TTC549 (cell line): Measurements from ENCODE around the gene WFIKKN1.

Source experiments
- FAIRE-seq: peaks from 2 replicates; lab custom pipeline; 2012; peaks lifted over from hg19 to GRCh38; lab: Jason Lieb, UNC

The WFIKKN1 gene

DNA sequence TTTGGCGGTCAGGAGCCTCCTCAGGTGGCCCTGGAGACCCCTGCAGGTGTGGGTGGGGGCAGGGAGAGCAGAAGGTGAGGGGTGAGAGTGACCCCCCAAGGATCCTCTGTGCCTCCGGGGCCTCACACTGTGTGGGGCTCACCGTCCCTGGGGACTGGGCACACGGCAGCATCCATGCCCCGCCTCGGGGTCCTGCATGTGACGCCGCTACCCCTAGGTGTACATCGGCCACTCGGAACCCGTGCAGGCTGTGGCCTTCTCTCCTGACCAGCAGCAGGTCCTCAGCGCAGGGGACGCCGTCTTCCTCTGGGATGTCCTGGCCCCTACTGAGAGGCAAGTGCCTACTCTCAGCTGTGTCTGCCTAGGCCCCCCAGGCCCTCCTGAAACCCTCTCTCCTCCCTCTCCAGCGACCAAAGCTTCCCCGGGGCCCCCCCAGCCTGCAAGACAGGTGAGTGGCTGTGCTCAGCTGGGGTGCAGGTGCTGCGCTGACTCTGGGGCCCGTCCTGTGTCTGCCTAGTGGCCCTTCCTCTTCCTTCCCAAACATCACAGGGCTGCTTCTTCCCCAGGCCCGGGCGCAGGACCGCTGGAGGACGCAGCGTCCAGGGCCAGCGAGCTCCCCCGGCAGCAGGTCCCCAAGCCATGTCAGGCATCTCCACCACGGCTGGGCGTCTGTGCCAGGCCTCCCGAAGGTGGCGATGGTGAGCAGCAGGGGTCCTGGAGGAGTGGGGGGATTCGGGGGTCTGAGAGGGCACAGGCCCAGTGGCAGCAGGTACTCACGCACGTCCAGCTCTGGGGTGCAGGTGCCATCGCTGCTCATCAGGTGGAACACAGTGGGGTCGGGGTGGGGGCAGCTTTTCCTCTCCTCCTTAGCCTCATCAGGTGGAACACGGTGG lies 28.1 kb downstream of the WFIKKN1 start:
- FAIRE-seq = no peak

GRCh38 chr16:659618-660017 lies 28.8 kb downstream of the WFIKKN1 start:
- FAIRE-seq = no peak

GRCh38 chr16:660132-660458 lies 29.3 kb downstream of the WFIKKN1 start:
- FAIRE-seq = no peak

DNA sequence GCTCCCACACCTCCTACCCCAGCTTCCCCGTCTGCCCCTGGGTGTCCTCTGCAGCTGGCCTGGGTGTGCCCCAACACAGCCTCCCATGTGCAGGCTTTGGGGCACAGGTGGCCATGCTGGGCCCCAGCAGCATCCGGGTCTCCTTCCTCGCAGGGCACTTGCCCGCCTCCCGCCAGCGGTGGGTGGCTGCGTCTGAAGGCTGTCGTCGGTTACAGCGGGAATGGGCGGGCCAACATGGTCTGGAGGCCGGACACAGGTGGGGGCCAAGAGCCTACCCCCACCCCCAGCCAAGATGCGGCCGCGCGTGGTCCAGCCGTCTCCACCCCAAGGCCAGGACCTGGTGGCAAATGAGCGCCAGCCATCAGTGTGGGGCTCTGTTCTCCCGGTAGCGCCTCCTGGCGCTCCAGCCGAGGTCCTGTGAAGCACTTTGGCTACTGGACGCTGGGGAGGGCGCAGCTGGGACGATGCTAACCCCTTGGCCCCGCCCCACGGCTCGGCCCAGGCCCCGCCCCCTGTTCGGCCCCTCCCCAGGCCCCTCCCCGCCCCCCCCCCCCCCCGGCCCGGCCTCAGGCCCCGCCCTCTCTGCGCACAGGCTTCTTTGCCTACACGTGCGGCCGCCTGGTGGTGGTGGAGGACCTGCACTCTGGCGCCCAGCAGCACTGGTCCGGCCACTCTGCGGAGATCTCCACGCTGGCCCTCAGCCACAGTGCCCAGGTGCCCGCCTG lies 29.8 kb downstream of the WFIKKN1 start:
- FAIRE-seq = no peak

GRCh38 chr16:661184-661821 lies 30.5 kb downstream of the WFIKKN1 start:
- FAIRE-seq = no peak

- FAIRE-seq = no peak
These were observed 31.3 kb downstream of the WFIKKN1 start for GRCh38 chr16:662095-662494.

DNA sequence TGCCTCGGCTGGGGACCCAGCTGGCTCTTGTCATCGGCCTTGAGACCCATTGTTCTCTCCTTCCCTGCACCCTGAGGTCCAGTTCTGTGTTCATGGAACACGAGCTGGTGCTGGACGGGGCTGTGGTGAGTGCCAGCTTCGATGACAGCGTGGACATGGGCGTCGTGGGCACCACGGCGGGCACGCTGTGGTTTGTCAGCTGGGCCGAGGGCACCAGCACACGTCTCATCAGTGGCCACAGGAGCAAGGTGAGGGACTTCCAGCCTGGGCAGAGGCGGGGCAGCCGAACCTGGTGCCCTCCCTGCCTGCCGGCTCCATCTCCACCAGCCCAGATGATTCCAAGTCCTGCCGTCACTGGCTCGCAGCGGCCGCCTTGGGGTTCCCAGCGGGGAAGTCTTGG lies 31.8 kb downstream of the WFIKKN1 start:
- FAIRE-seq = no peak

- no peak for FAIRE-seq
These were observed 35.8 kb downstream of the WFIKKN1 start for GRCh38 chr16:666572-666971.

- FAIRE-seq = no peak
These were observed 36.5 kb downstream of the WFIKKN1 start for GRCh38 chr16:667113-667779.

DNA sequence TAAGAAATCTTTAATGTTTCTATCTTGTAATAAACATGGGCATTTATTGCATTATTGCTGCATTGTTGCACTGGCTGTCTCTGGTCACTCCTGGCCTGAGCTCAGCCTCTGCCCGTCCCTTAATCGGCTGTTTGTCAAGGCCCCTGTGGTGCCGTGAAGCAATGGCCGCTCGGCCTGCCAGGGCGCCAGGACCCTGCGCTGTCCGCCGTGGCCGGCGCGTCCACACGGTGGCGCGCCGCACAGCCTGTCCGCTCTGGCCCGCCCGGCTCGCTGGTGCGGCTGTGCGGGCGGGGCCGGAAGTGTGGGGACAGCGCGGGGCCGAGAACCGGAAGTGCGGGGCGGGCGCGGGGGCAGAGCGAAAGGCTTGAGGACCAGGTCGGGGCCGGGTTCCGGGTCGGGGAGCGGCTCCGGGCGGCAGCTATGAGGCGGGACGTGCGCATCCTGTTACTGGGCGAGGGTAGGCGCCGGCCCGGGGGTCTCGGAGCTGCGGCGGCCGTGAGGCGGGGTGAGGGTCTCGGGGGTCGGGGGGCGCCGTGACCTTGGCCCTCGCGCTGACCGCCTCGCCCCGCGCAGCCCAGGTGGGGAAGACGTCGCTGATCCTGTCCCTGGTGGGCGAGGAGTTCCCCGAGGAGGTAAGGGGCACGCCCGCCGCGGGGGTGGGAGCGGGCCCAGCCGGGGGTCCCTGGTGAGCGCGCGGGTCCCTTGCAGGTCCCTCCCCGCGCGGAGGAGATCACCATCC lies 37.2 kb downstream of the WFIKKN1 start, which contains the start of gene RHOT2:
Gene RHOT2, plus strand, starts transcription at position 353 of the 739 bp plus-strand sequence. Its CDS starts 68 bp downstream, at position 421.
- FAIRE-seq = no peak

GRCh38 chr16:668519-669171 lies 37.9 kb downstream of the WFIKKN1 start:
- no peak for FAIRE-seq

- no peak for FAIRE-seq
These were observed 38.9 kb downstream of the WFIKKN1 start for GRCh38 chr16:669666-670065.

DNA sequence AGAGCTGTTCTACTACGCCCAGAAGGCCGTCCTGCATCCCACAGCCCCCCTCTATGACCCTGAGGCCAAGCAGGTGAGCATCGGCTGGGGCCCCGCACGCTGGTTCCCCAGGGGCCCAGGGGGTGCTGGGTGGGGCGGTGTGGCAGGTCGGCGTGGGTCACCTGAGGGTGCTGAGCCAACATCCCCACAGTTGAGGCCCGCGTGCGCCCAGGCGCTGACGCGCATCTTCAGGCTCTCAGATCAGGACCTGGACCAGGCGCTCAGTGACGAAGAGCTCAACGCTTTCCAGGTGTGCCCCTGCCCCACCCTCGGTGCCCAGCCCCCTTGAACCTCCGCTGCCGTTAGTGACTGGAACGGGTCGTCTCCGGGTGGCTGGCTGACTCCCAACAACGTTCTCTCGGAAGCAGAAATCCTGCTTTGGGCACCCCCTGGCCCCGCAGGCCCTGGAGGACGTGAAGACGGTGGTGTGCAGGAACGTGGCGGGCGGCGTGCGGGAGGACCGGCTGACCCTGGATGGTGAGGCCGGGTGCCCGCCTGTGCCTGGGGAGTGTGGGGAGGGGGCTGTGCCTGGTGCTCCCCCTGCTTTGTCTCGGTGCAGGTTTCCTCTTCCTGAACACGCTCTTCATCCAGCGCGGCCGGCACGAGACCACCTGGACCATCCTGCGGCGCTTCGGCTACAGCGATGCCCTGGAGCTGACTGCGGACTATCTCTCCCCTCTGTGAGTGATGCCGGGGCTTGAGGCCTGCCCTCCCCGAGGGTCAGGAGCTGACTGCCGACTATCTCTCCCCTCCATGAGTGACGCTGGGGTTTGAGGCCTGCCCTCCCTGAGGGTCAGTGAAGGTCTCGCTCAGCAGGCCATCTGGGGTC lies 39.9 kb downstream of the WFIKKN1 start:
- FAIRE-seq = no peak

GRCh38 chr16:671353-672131 lies 40.8 kb downstream of the WFIKKN1 start:
- no peak for FAIRE-seq

GRCh38 chr16:672371-672770 lies 41.6 kb downstream of the WFIKKN1 start:
- no peak for FAIRE-seq

- FAIRE-seq = no peak
These were observed 42.1 kb downstream of the WFIKKN1 start for GRCh38 chr16:672851-673250.

DNA sequence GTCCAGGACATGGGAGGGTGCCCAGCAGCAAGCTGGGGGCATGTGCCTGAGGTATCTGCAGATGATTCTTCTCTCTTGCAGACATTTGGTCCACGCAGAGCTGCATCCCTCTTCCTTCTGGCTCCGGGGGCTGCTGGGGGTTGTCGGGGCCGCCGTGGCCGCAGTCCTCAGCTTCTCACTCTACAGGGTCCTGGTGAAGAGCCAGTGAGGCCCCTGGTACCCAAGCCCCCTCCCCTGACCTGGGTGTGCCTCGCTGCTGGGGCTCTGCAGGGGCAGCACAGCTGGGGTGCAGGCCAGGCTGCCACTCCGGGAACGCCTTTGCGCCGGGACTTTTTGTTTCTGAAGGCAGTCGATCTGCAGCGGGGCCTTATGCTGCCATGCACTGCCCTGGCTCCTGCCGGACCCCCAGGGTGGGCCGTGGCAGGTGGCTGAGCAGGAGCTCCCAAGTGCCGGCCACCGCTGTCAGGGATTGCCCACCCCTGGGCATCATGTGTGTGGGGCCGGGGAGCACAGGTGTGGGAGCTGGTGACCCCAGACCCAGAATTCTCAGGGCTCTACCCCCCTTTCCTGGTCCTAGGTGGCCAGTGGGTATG lies 42.7 kb downstream of the WFIKKN1 start:
- no peak for FAIRE-seq

GRCh38 chr16:674214-674881 lies 43.6 kb downstream of the WFIKKN1 start:
- no peak for FAIRE-seq
